AG04449 (cell line): ENCODE measurements around the gene POM121L2.

Experiments used
- CTCF ChIA-PET: fragments of 350-600 bp; formaldehyde crosslinking; extraction: SDS; loops from one replicate; lab custom pipeline; 2021; ENCODE audit warnings: antibody characterized with exemption; lab: Yijun Ruan, JAX
- POLR2A ChIA-PET: fragments of 400-600, 350-600 bp; formaldehyde crosslinking; extraction: SDS; loops from one replicate; lab custom pipeline; 2020; ENCODE audit warnings: antibody characterized with exemption, inconsistent platforms; lab: Yijun Ruan, JAX
- DNase-seq: peaks from one replicate; pipeline ENCODE4 v3.0.0-alpha.2; 2010; ENCODE audit warnings: low read depth, low spot score
- H3K4me3 ChIP-seq: 2 replicates; pipeline ENCODE4 v1.5.1; 2011; ENCODE audit warnings: low read depth, mild to moderate bottlenecking, control low read depth, low read length
- TF ChIP-seq, protein P1 (sequence below): IDR thresholded peaks from one replicate; pipeline ENCODE4 v1.5.1; 2011; ENCODE audit warnings: mild to moderate bottlenecking, moderate library complexity, low read length, control low read depth, inconsistent platforms; ENCODE audit not compliant: insufficient read depth; ENCODE audit errors: missing control alignments

The POM121L2 gene

DNA sequence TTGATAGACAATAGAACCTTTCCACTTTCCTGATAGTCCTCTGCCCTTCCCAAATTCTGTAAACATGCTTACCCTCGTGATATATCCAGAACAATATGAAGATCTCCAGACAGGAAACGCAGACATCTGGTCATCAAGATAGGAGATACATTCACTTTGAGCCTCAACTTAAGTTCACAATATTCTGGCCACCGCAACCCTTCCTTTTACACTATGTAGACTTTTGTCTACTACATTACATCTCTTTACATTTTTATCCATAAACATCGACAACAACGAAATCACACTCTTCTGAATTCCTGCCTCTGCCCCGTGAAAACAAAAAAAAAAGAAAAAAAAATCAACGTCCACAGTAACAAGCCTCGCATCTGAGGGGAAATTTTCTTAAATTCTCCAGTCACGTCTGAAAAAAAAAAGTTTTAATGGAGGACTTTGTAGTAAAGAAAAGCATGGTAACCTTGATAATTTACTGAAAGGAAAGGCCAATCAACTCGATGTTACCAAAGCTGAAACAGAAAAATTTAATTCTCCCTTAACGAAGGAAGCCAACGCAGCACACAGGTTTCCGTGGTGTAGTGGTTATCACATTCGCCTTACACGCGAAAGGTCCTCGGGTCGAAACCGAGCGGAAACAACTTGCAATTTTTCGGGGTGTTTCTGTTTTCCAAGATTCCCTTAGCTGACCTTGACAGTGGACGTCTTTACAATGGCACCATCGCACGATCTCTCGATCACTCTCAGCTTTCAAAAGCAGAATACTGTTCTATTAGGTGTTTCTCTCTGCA, 21.8 kb downstream of the POM121L2 start:
- TF ChIP-seq, protein P1, sequence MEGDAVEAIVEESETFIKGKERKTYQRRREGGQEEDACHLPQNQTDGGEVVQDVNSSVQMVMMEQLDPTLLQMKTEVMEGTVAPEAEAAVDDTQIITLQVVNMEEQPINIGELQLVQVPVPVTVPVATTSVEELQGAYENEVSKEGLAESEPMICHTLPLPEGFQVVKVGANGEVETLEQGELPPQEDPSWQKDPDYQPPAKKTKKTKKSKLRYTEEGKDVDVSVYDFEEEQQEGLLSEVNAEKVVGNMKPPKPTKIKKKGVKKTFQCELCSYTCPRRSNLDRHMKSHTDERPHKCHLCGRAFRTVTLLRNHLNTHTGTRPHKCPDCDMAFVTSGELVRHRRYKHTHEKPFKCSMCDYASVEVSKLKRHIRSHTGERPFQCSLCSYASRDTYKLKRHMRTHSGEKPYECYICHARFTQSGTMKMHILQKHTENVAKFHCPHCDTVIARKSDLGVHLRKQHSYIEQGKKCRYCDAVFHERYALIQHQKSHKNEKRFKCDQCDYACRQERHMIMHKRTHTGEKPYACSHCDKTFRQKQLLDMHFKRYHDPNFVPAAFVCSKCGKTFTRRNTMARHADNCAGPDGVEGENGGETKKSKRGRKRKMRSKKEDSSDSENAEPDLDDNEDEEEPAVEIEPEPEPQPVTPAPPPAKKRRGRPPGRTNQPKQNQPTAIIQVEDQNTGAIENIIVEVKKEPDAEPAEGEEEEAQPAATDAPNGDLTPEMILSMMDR: no peak
- ChIA-PET CTCF (no interaction called here), POLR2A (no interaction called here)
- no peak overlapping the region for H3K4me3 ChIP-seq
- DNase-seq: no peak

DNA sequence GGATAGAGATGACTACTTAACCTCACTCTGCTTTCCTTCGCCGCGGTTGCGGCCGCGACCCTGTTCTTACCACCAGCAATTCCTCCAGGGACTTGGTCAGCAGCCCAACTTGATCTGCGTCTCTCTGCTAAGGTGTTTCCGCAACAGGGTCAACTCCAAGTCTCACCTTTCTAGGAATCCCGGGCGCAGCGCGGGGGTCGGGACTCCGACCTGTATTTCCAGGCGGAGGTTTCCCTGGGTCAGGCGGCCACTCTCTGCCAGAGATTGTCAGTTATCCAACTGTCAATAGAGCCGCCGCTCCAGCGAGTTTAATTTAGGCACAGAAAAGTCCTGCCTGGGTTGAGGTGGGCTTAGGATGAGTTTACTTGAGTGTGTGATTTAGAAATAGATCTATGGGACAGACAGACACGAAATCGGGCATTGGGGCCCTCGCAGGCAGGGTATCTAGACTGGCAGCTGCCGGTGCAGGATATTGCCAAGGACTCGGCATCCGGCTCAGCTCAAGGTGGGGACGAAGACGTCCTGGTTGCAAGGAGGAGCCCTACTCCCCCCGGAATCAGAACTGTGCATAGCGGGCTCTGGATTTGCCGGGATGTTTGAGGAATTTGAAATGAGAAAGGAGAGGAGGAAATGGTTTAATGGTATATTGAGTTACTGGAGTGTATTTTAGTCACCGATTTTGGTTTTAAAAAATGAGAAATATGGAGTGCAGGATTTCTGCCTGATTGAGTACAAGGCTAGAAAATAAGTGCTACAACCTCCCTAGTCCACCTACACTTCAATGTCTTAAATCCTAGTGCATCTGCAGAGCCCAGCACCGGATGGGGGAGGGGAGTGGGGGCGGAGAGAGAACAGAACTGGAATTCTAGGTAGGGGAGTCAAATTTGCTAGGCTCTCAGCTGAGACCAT, 23.7 kb downstream of the POM121L2 start:
- no peak for DNase-seq
- no peak overlapping the region for H3K4me3 ChIP-seq
- TF ChIP-seq, protein P1: no peak
- CTCF ChIA-PET: no interaction called here
- POLR2A ChIA-PET: no interaction called here

DNA sequence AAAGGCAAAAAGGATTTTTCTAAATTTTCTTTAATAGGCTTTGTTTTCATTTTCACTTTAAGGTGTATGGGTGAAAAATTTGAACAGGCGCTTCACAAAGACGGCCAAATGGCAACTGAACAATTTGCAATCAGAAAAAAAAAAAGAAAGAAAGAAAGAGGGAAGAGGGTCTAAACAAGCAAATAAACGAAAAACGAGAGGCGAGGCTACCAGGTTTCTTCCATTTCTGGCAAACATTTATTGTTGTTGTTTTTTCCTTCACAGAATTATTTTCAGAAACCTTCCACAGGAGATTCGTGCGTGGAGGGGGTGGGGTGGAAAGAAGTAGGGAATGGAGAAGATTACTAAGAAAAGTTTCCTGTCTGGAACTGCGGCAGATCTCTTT, 24.3 kb downstream of the POM121L2 start:
- ChIA-PET CTCF (no interaction called here), POLR2A (no interaction called here)
- H3K4me3 ChIP-seq: no peak overlapping the region
- DNase-seq: no peak
- TF ChIP-seq, protein P1: no peak

DNA sequence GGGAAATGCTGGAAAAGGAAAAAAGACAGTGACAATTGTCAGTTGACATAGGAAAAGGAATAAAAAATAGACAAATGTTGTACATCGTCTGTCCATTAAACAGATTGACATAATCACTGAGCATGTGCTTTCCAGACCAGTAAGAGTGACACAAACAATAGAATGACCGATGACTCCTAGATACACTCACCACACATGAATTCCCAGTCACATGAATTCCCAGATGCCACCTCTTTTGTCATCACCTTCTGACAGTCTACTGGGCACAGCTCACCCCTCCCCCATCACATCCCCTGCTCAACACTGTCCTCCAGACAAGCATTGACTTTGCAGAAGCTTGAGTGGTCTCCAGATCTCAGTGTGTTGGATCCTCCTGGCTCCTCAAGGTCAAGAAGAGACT, 25.9 kb downstream of the POM121L2 start:
- DNase-seq: no peak
- H3K4me3 ChIP-seq: no peak overlapping the region
- ChIA-PET POLR2A (no interaction called here), CTCF (no interaction called here)
- TF ChIP-seq, protein P1: no peak

DNA sequence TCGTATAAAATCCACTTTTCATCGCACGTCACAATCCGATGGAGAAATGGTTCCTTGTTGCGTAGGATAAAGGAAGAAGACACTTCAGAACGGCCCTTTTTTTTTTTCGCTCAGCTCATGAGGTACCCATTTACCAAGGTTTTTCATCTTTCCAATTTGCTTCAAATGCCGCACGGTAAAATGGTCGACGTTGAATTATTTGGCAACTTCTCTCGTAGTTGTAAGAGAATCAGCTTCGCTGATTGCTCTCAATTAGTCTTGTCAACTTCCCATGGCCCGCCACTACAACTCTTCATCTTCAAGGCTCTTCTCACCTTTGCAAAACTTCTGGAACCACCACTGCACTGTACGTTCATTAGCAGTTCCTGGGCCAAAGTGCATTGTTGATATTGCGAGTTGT, 28.8 kb downstream of the POM121L2 start:
- DNase-seq: no peak
- CTCF ChIA-PET: no interaction called here
- no peak overlapping the region for H3K4me3 ChIP-seq
- POLR2A ChIA-PET: no interaction called here
- TF ChIP-seq, protein P1: no peak

DNA sequence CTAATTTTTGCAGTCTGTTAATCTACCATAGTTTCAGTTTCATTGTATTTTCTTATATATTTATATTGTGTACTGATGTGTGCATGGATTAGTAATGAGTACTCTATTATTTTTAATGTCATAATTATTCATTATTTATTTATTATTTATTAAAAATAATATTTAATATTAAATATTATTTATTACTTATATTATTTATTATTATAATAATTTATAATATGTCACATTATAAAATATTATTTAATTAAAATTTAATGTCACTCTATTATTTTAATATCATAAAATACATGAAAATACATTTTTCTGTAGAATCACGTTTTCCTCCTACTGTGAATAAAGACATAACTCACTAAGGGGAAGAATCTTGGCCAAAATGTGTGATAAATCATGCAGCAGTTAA, 30.5 kb downstream of the POM121L2 start:
- DNase-seq: no peak
- TF ChIP-seq, protein P1: no peak
- POLR2A ChIA-PET: no interaction called here
- no peak overlapping the region for H3K4me3 ChIP-seq
- CTCF ChIA-PET: no interaction called here
